Neural progenitor cell (in vitro differentiated cells): ENCODE results near the gene FILIP1. TPM values are rescaled to one million over a fixed set of nuclear protein-coding genes. Genes with fewer than 3 reads are reported as not detected.

Source experiments
- DNase-seq: peaks from one replicate; pipeline ENCODE4 v3.0.0-alpha.2; 2016; ENCODE audit warnings: low spot score
- H2AFZ ChIP-seq: fragments of 200-600 bp; sonication (generic); replicated peaks from 2 replicates; pipeline ENCODE4 v1.6.1; 2016; ENCODE audit warnings: antibody characterized with exemption
- H3F3A ChIP-seq: fragments of 200-600 bp; sonication (generic); 2 replicates; pipeline ENCODE4 v1.6.1; 2016; ENCODE audit warnings: antibody characterized with exemption, low read depth
- H3K27ac ChIP-seq: fragments of 200-600 bp; sonication (generic); 2 replicates; pipeline ENCODE4 v1.5.1; 2016; ENCODE audit warnings: mild to moderate bottlenecking
- H3K27me3 ChIP-seq: fragments of 200-600 bp; sonication (generic); 2 replicates; pipeline ENCODE4 v1.6.1; 2016; ENCODE audit warnings: mild to moderate bottlenecking, moderate library complexity
- H3K36me3 ChIP-seq: fragments of 200-600 bp; sonication (generic); 2 replicates; pipeline ENCODE4 v1.5.1; 2016
- H3K4me1 ChIP-seq: fragments of 200-600 bp; sonication (generic); 2 replicates; pipeline ENCODE4 v1.6.1; 2016; ENCODE audit warnings: mixed run types
- H3K4me2 ChIP-seq: fragments of 200-600 bp; sonication (generic); 2 replicates; pipeline ENCODE4 v1.6.1; 2016
- H3K4me3 ChIP-seq: fragments of 200-600 bp; sonication (generic); 2 replicates; pipeline ENCODE4 v1.5.1; 2016
- H3K79me2 ChIP-seq: fragments of 200-600 bp; sonication (generic); 2 replicates; pipeline ENCODE4 v1.6.1; 2016; ENCODE audit warnings: low read depth
- H3K9ac ChIP-seq: fragments of 200-600 bp; sonication (generic); 2 replicates; pipeline ENCODE4 v1.6.1; 2016
- H3K9me3 ChIP-seq: fragments of 200-600 bp; sonication (generic); 2 replicates; pipeline ENCODE4 v1.5.1; 2016; ENCODE audit warnings: low read depth
- H4K20me1 ChIP-seq: fragments of 200-600 bp; sonication (generic); 2 replicates; pipeline ENCODE4 v1.6.1; 2016; ENCODE audit warnings: low read depth
- H3K27ac Mint-ChIP-seq: 3 replicates; pipeline ENCODE4 v1.8.0; 2021; ENCODE audit warnings: mixed read lengths
- H3K27me3 Mint-ChIP-seq: 2 replicates; pipeline ENCODE4 v1.8.0; 2022; ENCODE audit warnings: low read depth, mild to moderate bottlenecking, inconsistent platforms, moderate library complexity, mixed read lengths; ENCODE audit not compliant: insufficient read depth
- H3K36me3 Mint-ChIP-seq: 3 replicates; pipeline ENCODE4 v1.8.0; 2021; ENCODE audit warnings: mixed read lengths
- H3K4me1 Mint-ChIP-seq: 3 replicates; pipeline ENCODE4 v1.8.0; 2021; ENCODE audit warnings: mixed read lengths
- H3K4me3 Mint-ChIP-seq: 3 replicates; pipeline ENCODE4 v1.8.0; 2021; ENCODE audit warnings: mild to moderate bottlenecking, moderate library complexity, mixed read lengths
- H3K9me3 Mint-ChIP-seq: 3 replicates; pipeline ENCODE4 v1.8.0; 2020; ENCODE audit warnings: mixed read lengths
- CTCF ChIP-seq: fragments of 200-600 bp; sonication (generic); IDR thresholded peaks from 2 replicates; pipeline ENCODE4 v1.5.1; 2017; ENCODE audit warnings: antibody characterized with exemption, mild to moderate bottlenecking
- EZH2 ChIP-seq: fragments of 200-600 bp; sonication (generic); IDR thresholded peaks from 2 replicates; pipeline ENCODE4 v1.6.1; 2017; ENCODE audit warnings: antibody characterized with exemption, mild to moderate bottlenecking, moderate library complexity
- EZH2phosphoT487 ChIP-seq: fragments of 200-600 bp; sonication (generic); IDR thresholded peaks from 2 replicates; pipeline ENCODE4 v1.6.1; 2017; ENCODE audit warnings: antibody characterized with exemption
- total RNA-seq: library from RNA; depleted of rRNA; stranded (reverse); fragments of >200 nt; gene quantifications from 2 replicates; pipeline ENCODE4 v1.2.3, GENCODE V29; 2015; ENCODE audit warnings: low replicate concordance

FILIP1 gene
- total RNA-seq, 1 donor from 2014 or later = 22.6 TPM

- Mint-ChIP-seq H3K4me3 (no peak overlapping the region), H3K36me3 (no peaks in the 10 kb centered on the region), H3K9me3 (no peaks in the 10 kb centered on the region), H3K4me1 (peaks cover 31% of the 10 kb centered on the region), H3K27ac (no peak overlapping the region), H3K27me3 (no peaks in the 10 kb centered on the region)
- H3K4me1 ChIP-seq = peaks cover 40% of the 10 kb centered on the region
- H3F3A ChIP-seq = peaks cover 19% of the 10 kb centered on the region
- no peaks in the 10 kb centered on the region for H3K9me3 ChIP-seq
- no peak overlapping the region for H3K27ac ChIP-seq
- H2AFZ ChIP-seq = no peak overlapping the region
- no peak for DNase-seq
- H3K4me3 ChIP-seq = no peak overlapping the region
- no peaks in the 10 kb centered on the region for H3K27me3 ChIP-seq
- no peaks in the 10 kb centered on the region for H3K36me3 ChIP-seq
- H3K4me2 ChIP-seq = no peak overlapping the region
- H3K79me2 ChIP-seq = no peaks in the 10 kb centered on the region
- no peaks in the 10 kb centered on the region for H4K20me1 ChIP-seq
- H3K9ac ChIP-seq = no peak overlapping the region
- no peak for TF ChIP-seq EZH2
- no peak for TF ChIP-seq CTCF
- no peak for TF ChIP-seq EZH2phosphoT487
Observed at GRCh38 chr6:75344021-75344420, 149.6 kb downstream of the FILIP1 start.

- H3K9ac ChIP-seq = no peak overlapping the region
- Mint-ChIP-seq H3K4me3 (no peak overlapping the region), H3K9me3 (no peaks in the 10 kb centered on the region), H3K4me1 (peaks cover 38% of the 10 kb centered on the region), H3K27ac (peak overlapping the region; percentile 50), H3K36me3 (no peaks in the 10 kb centered on the region), H3K27me3 (peaks cover 4% of the 10 kb centered on the region)
- H3K27me3 ChIP-seq = no peaks in the 10 kb centered on the region
- no peak for DNase-seq
- H4K20me1 ChIP-seq = no peaks in the 10 kb centered on the region
- peaks cover 32% of the 10 kb centered on the region for H3F3A ChIP-seq
- no peak for TF ChIP-seq EZH2
- TF ChIP-seq EZH2phosphoT487 = no peak
- no peak for TF ChIP-seq CTCF
- H3K36me3 ChIP-seq = no peaks in the 10 kb centered on the region
- peaks cover 27% of the 10 kb centered on the region for H3K79me2 ChIP-seq
- H3K4me1 ChIP-seq = peaks cover 37% of the 10 kb centered on the region
- H3K4me3 ChIP-seq = no peak overlapping the region
- H2AFZ ChIP-seq = peak overlapping the region; percentile 1
- no peaks in the 10 kb centered on the region for H3K9me3 ChIP-seq
- H3K4me2 ChIP-seq = no peak overlapping the region
- no peak overlapping the region for H3K27ac ChIP-seq
Observed at GRCh38 chr6:75337835-75338580, 155.6 kb downstream of the FILIP1 start.

- no peak for TF ChIP-seq EZH2phosphoT487
- no peak for TF ChIP-seq CTCF
- no peak for TF ChIP-seq EZH2
- peaks cover 4% of the 10 kb centered on the region for H3K27me3 Mint-ChIP-seq
- Histone ChIP-seq H3K9me3 (no peaks in the 10 kb centered on the region), H3K79me2 (peaks cover 62% of the 10 kb centered on the region), H3K27me3 (no peaks in the 10 kb centered on the region), H3K4me2 (peak overlapping the region; percentile 82), H4K20me1 (no peaks in the 10 kb centered on the region), H3K27ac (peak overlapping the region; percentile 97), H2AFZ (peak overlapping the region; percentile 53), H3K9ac (peak overlapping the region; percentile 53), H3K4me1 (peaks cover 73% of the 10 kb centered on the region), H3F3A (peaks cover 43% of the 10 kb centered on the region), H3K4me3 (peak overlapping the region; percentile 47), H3K36me3 (no peaks in the 10 kb centered on the region)
- no peaks in the 10 kb centered on the region for H3K9me3 Mint-ChIP-seq
- peaks cover 50% of the 10 kb centered on the region for H3K4me1 Mint-ChIP-seq
- peak; percentile 90 for DNase-seq
- H3K36me3 Mint-ChIP-seq = no peaks in the 10 kb centered on the region
- peak overlapping the region; percentile 77 for H3K4me3 Mint-ChIP-seq
- peak overlapping the region; percentile 95 for H3K27ac Mint-ChIP-seq
Observed at GRCh38 chr6:75334266-75335040, 159.1 kb downstream of the FILIP1 start.
